Thyroid gland (tissue), 4 donors: ENCODE measurements around the gene SETD7.

Experiments
- POLR2A ChIP-seq, 2 donors: fragments of 450-650 bp; IDR thresholded peaks; one replicate each; pipeline ENCODE4 v1.6.1; 2017; ENCODE audit warnings: antibody characterized with exemption in 2 of 2, mild to moderate bottlenecking in 2 of 2, moderate library complexity in 1 of 2
- TF ChIP-seq, protein P1 (sequence below), 6 experiments: fragments of 200-600 bp in 3 of 6; fragments of 450-650 bp in 3 of 6; sonication (generic) in 3 of 6; IDR thresholded peaks; one replicate each; pipeline ENCODE4 v1.5.1; 2016 to 2019; ENCODE audit warnings: antibody characterized with exemption in 6 of 6, mild to moderate bottlenecking in 2 of 6, inconsistent platforms in 1 of 6, moderate library complexity in 1 of 6

DNA sequence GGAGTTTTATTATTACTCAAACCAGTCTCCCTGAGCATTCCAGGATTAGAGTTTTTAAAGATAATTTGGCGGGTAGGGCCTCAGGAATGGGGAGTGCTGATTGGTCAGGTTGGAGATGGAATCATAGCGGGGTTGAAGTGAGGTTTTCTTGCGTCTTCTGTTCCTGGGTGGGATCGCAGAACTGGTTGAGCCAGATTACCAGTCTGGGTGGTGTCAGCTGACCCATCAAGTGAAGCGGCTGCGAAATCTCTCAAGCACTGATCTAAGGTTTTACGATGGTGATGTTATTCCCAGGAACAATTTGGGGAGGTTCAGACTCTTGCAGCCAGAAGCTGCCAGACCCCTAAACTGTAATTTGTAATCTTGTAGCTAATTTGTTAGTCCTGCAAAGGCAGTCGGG lies 25.1 kb upstream of the SETD7 start:
- TF ChIP-seq, protein P1, sequence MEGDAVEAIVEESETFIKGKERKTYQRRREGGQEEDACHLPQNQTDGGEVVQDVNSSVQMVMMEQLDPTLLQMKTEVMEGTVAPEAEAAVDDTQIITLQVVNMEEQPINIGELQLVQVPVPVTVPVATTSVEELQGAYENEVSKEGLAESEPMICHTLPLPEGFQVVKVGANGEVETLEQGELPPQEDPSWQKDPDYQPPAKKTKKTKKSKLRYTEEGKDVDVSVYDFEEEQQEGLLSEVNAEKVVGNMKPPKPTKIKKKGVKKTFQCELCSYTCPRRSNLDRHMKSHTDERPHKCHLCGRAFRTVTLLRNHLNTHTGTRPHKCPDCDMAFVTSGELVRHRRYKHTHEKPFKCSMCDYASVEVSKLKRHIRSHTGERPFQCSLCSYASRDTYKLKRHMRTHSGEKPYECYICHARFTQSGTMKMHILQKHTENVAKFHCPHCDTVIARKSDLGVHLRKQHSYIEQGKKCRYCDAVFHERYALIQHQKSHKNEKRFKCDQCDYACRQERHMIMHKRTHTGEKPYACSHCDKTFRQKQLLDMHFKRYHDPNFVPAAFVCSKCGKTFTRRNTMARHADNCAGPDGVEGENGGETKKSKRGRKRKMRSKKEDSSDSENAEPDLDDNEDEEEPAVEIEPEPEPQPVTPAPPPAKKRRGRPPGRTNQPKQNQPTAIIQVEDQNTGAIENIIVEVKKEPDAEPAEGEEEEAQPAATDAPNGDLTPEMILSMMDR (IDR thresholded peaks at IDR 0.05) = no peak
- no peak for TF ChIP-seq POLR2A (IDR thresholded peaks at IDR 0.05)
